Nephron progenitor cell (in vitro differentiated cells): ENCODE results near the gene MGRN1.

Experiments
- DNase-seq: peaks from one replicate; pipeline ENCODE4 v3.0.0; 2021
- H3K27ac Mint-ChIP-seq: 2 replicates; pipeline ENCODE4 v1.8.0; 2021; ENCODE audit warnings: mild to moderate bottlenecking, moderate library complexity, mixed read lengths
- H3K27me3 Mint-ChIP-seq: 2 replicates; pipeline ENCODE4 v1.8.0; 2021; ENCODE audit warnings: mild to moderate bottlenecking, low read depth, mixed read lengths; ENCODE audit not compliant: poor library complexity
- H3K36me3 Mint-ChIP-seq: 2 replicates; pipeline ENCODE4 v1.8.0; 2021; ENCODE audit warnings: low read depth, mixed read lengths
- H3K4me1 Mint-ChIP-seq: 2 replicates; pipeline ENCODE4 v1.8.0; 2021; ENCODE audit warnings: mixed read lengths
- H3K4me3 Mint-ChIP-seq: 2 replicates; pipeline ENCODE4 v1.8.0; 2021; ENCODE audit warnings: mild to moderate bottlenecking, moderate library complexity, mixed read lengths
- H3K9me3 Mint-ChIP-seq: 2 replicates; pipeline ENCODE4 v1.8.0; 2021; ENCODE audit warnings: mild to moderate bottlenecking, moderate library complexity, mixed read lengths
- TF ChIP-seq, protein P1 (sequence below): fragments of 200-600 bp; sonication (generic); IDR thresholded peaks from 2 replicates; pipeline ENCODE4 v1.5.0; 2021; ENCODE audit warnings: antibody characterized with exemption

MGRN1 gene

GRCh38 chr16:4683255-4684057 is 58.8 kb downstream of the MGRN1 start:
- Mint-ChIP-seq H3K36me3 (peaks cover 9% of the 10 kb centered on the region), H3K4me3 (no peak overlapping the region), H3K4me1 (peaks cover 32% of the 10 kb centered on the region), H3K9me3 (no peaks in the 10 kb centered on the region), H3K27me3 (no peaks in the 10 kb centered on the region), H3K27ac (peak overlapping the region; percentile 80)
- TF ChIP-seq, protein P1, sequence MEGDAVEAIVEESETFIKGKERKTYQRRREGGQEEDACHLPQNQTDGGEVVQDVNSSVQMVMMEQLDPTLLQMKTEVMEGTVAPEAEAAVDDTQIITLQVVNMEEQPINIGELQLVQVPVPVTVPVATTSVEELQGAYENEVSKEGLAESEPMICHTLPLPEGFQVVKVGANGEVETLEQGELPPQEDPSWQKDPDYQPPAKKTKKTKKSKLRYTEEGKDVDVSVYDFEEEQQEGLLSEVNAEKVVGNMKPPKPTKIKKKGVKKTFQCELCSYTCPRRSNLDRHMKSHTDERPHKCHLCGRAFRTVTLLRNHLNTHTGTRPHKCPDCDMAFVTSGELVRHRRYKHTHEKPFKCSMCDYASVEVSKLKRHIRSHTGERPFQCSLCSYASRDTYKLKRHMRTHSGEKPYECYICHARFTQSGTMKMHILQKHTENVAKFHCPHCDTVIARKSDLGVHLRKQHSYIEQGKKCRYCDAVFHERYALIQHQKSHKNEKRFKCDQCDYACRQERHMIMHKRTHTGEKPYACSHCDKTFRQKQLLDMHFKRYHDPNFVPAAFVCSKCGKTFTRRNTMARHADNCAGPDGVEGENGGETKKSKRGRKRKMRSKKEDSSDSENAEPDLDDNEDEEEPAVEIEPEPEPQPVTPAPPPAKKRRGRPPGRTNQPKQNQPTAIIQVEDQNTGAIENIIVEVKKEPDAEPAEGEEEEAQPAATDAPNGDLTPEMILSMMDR = peak; percentile 4
- DNase-seq = no peak

GRCh38 chr16:4684058-4684715 is 59.6 kb downstream of the MGRN1 start:
- no peak for DNase-seq
- H3K36me3 Mint-ChIP-seq = peaks cover 8% of the 10 kb centered on the region
- no peak overlapping the region for H3K4me3 Mint-ChIP-seq
- H3K9me3 Mint-ChIP-seq = no peaks in the 10 kb centered on the region
- H3K27ac Mint-ChIP-seq = no peak overlapping the region
- peaks cover 25% of the 10 kb centered on the region for H3K4me1 Mint-ChIP-seq
- no peaks in the 10 kb centered on the region for H3K27me3 Mint-ChIP-seq
- TF ChIP-seq, protein P1 = no peak

DNA sequence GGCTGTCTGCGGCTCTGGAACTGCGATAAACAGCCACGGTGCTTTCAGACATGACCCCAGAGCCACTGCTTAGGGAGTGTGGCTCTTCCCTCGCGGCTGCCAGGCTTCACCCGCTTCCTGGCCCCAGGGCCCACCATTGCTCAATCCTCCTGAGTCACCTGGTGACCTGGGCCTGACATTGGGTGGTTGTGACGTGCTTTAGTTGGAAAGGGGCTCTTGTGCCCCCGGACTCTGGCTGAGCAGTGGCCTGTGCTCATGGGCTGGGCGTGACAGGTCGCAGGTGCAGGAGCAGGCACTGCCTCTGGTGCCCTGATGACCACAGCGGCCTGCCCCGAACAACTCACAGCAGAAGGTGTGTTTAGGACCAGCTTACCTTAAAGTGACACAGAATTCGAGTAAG is 60.1 kb downstream of the MGRN1 start:
- H3K4me1 Mint-ChIP-seq = peaks cover 23% of the 10 kb centered on the region

GRCh38 chr16:4685292-4685691 is 60.7 kb downstream of the MGRN1 start:
- Mint-ChIP-seq H3K36me3 (peaks cover 8% of the 10 kb centered on the region), H3K27me3 (no peaks in the 10 kb centered on the region), H3K27ac (no peak overlapping the region), H3K4me1 (peaks cover 18% of the 10 kb centered on the region), H3K9me3 (no peaks in the 10 kb centered on the region), H3K4me3 (no peak overlapping the region)
- DNase-seq = no peak
- TF ChIP-seq, protein P1 = no peak

More for the DNA sequence above, 60.1 kb downstream of the MGRN1 start:
- Mint-ChIP-seq H3K36me3 (peaks cover 8% of the 10 kb centered on the region), H3K27ac (peak overlapping the region; percentile 43), H3K4me3 (no peak overlapping the region), H3K27me3 (no peaks in the 10 kb centered on the region), H3K9me3 (no peaks in the 10 kb centered on the region)
- DNase-seq = no peak
- TF ChIP-seq, protein P1 = no peak

DNA sequence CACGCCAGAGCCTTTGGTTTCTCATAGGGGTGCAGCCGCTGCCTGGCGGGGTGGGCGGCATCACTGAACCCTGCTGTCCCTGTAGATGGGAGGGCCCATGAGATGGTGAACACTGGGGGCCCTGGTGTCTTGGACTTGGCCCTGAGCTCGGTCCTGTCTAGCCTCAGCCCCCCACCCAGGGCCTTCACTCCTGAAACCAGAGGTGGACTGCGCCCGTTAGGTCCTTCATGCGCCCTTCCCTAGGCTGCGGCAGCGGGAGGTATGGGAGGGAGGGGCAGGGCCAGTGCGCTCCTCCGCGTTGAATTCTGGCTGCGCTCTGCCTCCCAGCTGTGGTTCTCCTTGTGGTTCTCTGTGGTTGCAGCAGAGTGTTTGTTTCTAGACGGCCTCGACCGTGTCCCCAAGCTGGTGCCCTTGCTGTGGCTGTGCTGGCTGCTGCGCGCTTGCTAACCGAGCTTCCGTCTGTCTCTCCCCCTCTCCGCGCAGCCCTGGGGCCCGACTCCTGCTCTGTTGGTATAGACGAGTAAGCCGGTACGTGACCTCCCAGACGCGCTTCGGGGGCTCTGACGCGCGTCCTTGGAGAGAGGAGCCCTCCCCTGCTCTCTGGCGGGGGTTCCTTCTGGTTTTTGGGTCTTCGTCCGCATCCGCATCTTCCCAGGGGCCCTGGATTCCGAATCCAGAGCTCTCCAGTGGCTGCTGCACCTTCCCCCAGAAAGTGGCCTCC is 61.3 kb downstream of the MGRN1 start:
- TF ChIP-seq, protein P1 = no peak
- Mint-ChIP-seq H3K27me3 (no peaks in the 10 kb centered on the region), H3K9me3 (no peaks in the 10 kb centered on the region), H3K4me3 (no peak overlapping the region), H3K27ac (peak overlapping the region; percentile 51), H3K36me3 (peaks cover 8% of the 10 kb centered on the region), H3K4me1 (peaks cover 16% of the 10 kb centered on the region)
- no peak for DNase-seq
